ENCODE results near the gene GPR31.

GPR31 gene

DNA sequence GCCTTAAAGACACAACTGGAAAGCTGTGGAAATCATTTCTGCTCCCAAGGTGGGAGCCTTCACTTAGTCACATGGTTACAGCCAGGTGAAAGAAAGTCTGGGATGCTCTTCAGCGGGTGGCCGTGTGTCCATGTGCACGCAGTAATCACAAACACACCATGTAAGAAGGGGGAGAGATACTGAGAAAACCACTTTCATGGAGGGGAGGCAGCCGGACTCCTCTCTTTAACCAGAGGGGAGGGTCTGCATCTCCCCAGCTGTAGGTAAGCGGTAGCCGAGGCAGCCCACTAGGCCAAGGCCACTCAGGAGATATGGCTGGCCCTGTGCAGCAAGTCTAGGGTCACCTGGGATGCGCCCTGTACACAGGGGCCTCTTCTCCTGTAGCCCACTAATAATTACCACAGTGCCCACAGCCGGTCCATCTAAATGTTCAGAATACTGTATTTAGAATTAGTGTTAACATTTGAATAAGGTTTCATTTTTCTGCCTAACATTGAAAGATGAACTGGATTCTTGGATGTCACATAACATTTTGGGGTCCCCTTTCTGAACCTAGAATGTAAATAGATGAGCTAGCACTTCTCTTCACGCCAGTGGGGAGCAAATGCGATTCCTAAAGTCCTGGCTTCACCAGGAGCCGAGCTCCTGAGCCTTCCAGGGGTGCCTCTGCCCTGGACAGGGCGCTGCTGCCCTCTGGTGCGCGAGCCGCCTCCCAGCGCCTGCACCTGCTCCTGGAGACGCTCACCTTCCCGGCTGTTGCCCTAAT lies 15.9 kb downstream of the GPR31 start:
- TF ChIP-seq POLR2A (IDR thresholded peaks at IDR 0.05; ENCODE audit: extremely low read depth, insufficient read length) (no peak), CTCF (IDR thresholded peaks at IDR 0.05; ENCODE audit: low read depth, low read length) (peak; percentile 64), MAX (IDR thresholded peaks at IDR 0.05; ENCODE audit: low read depth, low read length) (no peak)
- DNase-seq (ENCODE audit: low read depth), result peak; percentile 52

DNA sequence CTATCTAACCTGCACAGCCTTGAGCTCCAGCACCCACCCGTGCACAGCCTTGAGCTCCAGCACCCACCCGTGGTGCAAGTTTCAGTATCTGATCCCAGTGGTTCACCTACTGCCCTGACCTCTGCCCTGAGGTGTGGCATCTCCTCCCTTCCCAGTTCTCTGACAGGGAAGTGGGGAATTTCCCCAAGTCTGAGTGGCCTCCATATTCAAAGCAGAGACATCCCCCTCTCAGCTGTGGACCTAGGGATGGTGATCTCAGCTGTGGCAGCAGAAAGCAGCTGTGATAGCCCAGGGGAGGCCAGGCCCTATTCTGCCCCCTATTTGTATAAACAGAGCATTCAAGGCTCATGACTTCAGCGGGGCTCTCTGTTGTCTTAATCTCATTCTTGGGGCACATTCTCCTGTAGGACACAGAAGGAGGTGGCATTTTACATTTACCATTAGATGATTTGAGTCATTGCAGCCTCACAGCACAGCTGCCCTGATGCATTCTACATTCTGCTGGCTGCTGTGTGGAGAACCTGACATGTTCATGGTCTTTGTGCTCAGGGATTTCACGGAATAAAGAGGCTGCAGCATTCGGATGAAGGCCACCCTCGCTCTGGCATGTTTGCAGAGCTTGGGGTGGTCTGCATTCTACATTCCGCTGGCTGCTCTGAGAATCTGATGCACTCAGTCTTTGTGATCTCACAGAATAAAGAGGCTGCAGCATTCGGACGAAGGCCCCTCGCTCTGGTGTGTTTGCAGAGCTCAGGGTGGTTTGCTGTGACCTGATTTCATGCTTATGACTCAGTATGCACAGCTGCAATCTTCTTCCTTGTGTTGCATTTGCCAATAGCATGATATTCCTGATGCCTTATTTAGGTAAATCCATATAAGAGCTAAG lies 16.9 kb downstream of the GPR31 start:
- no peak for DNase-seq (ENCODE audit: low read depth)

More for the DNA sequence above, 15.9 kb downstream of the GPR31 start:
- no peak overlapping the region for H3K4me3 ChIP-seq (ENCODE audit: low read depth, low read length)

DNA sequence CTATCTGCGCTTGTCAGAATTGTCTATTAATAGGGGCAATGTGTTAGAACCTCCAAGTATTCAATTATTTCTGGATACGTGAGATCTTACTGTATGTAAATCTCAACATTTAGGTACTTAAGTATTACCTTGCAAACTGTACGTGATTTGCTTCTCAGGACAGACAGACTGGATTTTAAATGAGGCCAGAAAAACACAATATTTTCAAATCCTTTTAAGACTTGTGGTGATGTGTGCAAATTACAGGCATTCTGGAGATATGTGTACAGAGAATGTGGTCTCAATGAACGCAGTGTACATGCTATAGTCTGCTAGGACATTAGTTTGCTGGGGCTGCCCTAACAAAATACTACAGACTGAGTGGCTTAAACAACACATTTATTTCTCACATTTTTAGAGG lies 18.0 kb downstream of the GPR31 start:
- no peak overlapping the region for H3K4me3 ChIP-seq (ENCODE audit: low read depth, low read length)
- no peak for DNase-seq (ENCODE audit: low read depth)
- TF ChIP-seq CTCF (IDR thresholded peaks at IDR 0.05; ENCODE audit: low read depth, low read length), result no peak
- no peak for TF ChIP-seq MYC (IDR thresholded peaks at IDR 0.05; ENCODE audit: low read depth, low read length)
- no peak for TF ChIP-seq POLR2A (IDR thresholded peaks at IDR 0.05; ENCODE audit: extremely low read depth, insufficient read length)
- no peak for TF ChIP-seq MAX (IDR thresholded peaks at IDR 0.05; ENCODE audit: low read depth, low read length)

More for the DNA sequence above, 16.9 kb downstream of the GPR31 start:
- no peak overlapping the region for H3K4me3 ChIP-seq (ENCODE audit: low read depth, low read length)
- TF ChIP-seq CTCF (IDR thresholded peaks at IDR 0.05; ENCODE audit: low read depth, low read length) (no peak), MYC (IDR thresholded peaks at IDR 0.05; ENCODE audit: low read depth, low read length) (no peak), MAX (IDR thresholded peaks at IDR 0.05; ENCODE audit: low read depth, low read length) (no peak), POLR2A (IDR thresholded peaks at IDR 0.05; ENCODE audit: extremely low read depth, insufficient read length) (no peak)

GRCh38 chr6:167137881-167138280 lies 19.9 kb downstream of the GPR31 start:
- no peak for DNase-seq (ENCODE audit: low read depth)
- H3K4me3 ChIP-seq (ENCODE audit: low read depth, low read length), result no peak overlapping the region
- no peak for TF ChIP-seq POLR2A (IDR thresholded peaks at IDR 0.05; ENCODE audit: extremely low read depth, insufficient read length)
- TF ChIP-seq MYC (IDR thresholded peaks at IDR 0.05; ENCODE audit: low read depth, low read length), result no peak
- no peak for TF ChIP-seq CTCF (IDR thresholded peaks at IDR 0.05; ENCODE audit: low read depth, low read length)
- TF ChIP-seq MAX (IDR thresholded peaks at IDR 0.05; ENCODE audit: low read depth, low read length), result no peak

DNA sequence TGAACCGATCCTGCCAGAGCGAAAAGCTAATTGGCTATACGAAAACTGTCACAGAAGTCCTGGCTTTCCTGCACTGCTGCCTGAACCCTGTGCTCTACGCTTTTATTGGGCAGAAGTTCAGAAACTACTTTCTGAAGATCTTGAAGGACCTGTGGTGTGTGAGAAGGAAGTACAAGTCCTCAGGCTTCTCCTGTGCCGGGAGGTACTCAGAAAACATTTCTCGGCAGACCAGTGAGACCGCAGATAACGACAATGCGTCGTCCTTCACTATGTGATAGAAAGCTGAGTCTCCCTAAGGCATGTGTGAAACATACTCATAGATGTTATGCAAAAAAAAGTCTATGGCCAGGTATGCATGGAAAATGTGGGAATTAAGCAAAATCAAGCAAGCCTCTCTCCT lies 20.7 kb downstream of the GPR31 start:
- no peak for DNase-seq (ENCODE audit: low read depth)
- no peak for TF ChIP-seq CTCF (IDR thresholded peaks at IDR 0.05; ENCODE audit: low read depth, low read length)
- no peak overlapping the region for H3K4me3 ChIP-seq (ENCODE audit: low read depth, low read length)

Data from NB4 (cell line).